G401 (cell line): ENCODE measurements around the gene NR3C2. TPM values are rescaled to one million over a fixed set of nuclear protein-coding genes. Genes with fewer than 3 reads are reported as not detected.
A peak's percentile ranks its signal among the peaks of the same experiment; 100 is the strongest.
"Not testable (repeated sequence)": the region's sequence is repeated elsewhere in the genome, so short reads cannot be mapped to it uniquely, and the experiment has no call there.

ENCODE experiments used
- DNase-seq: peaks from one replicate; pipeline ENCODE4 v3.0.0-alpha.2; 2015; ENCODE audit warnings: low spot score
- in situ Hi-C: cut with HindIII; loops from 2 replicates; pipeline ENCODE4 v1.10.0; 2016; ENCODE audit warnings: low sequenced_read_pairs, mixed read lengths
- total RNA-seq: library from RNA; depleted of rRNA; stranded (reverse); fragments of >200 nt; shearing (Covaris generic); gene quantifications from 2 replicates; pipeline ENCODE4 v1.2.3, GENCODE V29; 2014

The NR3C2 gene
- total RNA-seq, 1 experiment from 2014 or later, result not detected

DNA sequence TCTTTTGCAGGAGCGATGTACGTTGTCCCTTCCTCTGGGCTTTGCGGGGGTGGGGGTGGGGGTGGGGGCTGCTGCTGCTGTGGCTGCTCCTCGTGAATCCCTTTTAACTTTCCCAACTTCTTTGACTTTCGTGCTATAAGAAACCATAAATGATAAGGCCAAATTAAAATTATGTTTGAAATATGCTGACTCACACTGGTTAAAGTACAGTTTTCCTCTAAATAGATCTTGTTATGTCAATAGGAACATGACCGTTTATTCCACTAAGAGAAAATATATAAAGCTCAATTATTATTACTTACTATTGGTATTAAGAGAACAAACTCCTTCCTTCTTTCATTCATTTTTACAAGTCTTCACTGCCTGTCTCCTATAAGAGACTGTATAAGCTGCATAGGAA, 287.4 kb downstream of the NR3C2 start:
- no peak for DNase-seq
- in situ Hi-C loops, result no loop called here

DNA sequence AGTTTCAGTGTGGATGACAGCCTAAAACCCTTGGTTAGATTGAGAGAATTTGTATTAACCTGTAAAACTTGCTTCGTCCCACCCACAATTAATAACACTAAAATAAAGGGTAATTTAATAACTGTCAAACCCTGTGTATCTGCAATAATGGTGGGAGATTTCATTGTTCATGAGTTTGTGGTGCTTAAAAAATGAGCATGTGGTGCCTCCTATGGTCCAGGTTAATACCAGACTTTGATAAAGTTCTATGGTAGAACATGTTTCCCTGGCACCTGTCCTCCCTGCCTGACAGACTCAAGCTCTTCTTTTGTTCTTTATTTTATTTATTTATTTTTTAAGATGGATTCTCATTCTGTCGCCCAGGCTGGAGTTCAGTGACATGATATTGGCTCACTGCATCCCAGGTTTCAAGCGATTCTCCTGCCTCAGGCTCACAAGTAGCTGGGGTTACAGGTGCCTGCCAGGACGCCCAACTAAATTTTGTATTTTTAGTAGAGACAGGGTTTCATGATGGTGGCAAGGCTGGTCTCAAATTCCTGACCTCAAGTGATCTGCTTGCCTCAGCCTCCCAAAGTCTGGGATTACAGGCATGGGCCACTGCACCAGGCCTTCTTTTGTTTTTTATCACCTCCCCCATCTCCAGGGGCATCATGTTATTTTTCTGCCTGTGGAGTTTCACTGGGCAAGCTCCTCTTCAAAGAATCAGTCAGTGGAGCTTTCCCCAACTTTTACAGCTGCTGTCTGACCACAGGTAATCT, 289.2 kb downstream of the NR3C2 start:
- no peak for DNase-seq
- in situ Hi-C loops, result no loop called here

DNA sequence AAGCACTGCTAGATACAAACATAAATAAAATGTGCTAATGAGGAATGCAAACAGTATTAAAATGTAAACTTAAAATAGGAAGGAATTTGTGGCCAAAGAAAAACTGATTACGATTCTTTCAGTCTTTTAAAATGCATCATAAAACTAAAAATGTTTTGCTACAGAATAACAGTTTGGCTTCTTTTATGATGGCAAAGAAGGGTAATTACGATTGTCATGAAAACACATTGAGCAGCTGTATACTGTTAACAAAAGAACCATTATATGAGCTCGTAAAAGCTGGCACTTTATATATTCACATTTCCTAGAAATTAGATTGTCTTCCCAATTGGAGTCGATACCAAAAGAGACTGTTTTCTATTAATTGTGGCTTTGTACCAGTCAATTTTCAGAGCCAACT, 290.4 kb downstream of the NR3C2 start:
- DNase-seq, result no peak
- in situ Hi-C loops, result no loop called here

DNA sequence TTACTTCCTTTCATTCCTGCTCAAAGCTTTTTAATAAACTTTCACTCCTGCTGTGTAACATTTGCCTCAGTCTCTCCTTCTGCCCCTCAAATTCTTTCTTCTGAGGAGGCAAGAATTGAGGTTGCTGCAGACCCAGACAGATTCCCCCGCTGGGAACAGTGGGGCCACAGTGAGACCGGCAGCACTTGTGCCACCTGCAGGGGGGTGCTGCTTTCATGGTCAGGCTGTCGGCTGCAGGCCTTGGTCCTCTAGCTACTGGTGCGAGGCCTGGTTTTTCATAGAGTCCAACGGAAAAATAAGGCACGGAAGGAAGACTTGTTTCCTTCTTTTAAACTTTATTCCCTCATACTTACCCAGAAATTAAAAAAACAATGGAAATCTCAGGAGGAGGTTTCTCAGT, 296.7 kb downstream of the NR3C2 start:
- in situ Hi-C loops, result no loop called here

DNA sequence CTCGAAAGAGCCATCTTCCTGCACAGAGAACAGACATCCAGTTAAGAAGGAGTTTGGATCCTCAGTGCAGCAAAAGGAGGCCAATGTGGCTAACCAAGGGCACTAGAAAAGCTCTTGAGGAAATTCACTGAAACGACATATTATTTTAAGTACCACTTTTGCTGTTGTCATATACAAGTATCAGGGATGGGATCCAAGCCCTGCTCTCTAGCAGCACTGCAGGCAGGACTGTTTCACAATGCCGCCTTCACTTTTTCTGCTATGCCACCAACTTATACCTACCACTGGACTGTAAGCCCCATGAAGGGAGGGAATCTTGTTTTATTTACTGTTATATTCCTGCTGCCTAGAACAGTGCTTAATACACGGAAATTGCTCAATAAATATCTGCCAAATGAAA, 299.0 kb downstream of the NR3C2 start:
- DNase-seq, result no peak
- in situ Hi-C loops, result no loop called here

More for the DNA sequence above, 296.7 kb downstream of the NR3C2 start:
- no peak for DNase-seq

DNA sequence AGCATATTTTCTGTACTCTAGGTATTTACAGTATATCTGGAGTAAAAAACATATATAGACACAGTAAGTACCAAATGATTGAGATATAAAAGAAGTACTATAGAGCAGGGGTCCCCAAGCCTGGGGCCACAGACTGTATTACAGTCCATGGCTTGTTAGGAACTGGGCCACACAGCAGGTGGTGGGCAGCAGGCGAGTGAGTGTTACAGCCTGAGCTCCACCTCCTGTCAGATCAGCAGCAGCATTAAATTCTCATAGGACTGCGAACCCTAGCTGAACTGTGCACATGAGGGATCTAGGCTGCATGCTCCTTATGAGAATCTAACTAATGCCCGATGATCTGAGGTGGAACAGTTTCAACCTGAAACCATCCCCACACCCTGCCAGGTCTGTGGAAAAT, 300.7 kb downstream of the NR3C2 start:
- in situ Hi-C loops, result no loop called here
- no peak for DNase-seq

DNA sequence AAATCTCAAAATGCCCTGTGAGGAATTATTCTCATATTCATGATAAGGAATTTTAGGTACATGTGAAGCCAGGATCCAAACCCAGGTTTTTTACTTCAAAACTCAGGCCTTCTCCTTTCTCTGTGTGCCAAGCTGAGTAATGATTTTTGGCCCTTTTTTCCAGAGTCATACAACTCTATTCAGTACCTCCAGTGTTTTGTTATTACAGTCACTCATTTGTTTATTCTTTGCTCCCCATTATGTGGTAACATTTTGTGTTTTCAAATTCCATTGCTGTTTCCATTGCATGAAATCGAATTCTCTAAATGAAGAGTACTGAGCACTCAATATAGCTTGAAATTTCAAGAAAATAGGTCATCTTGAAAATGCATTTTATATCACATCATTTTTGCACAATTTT, 315.4 kb downstream of the NR3C2 start:
- in situ Hi-C loops, result no loop called here

DNA sequence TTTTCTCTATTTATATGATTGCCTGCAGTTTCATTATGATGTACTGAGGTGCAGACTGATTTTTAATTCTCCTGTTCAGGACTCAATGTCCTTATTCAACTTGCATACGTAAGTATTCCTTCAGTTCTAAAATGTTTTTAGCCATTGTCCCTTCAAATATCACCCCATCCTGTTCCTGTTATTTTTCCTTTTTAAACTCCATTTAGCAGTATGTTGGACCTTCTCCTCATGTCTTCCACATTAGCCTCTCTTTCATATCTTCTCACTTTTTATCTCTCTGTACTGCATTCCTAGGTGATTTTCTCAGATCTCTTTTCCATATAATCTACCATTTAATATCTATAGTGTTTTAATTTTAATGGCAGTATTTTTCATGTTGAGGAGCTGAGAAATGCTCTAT, 317.7 kb downstream of the NR3C2 start:
- in situ Hi-C loops, result no loop called here
- no peak for DNase-seq

More for the DNA sequence above, 315.4 kb downstream of the NR3C2 start:
- no peak for DNase-seq

DNA sequence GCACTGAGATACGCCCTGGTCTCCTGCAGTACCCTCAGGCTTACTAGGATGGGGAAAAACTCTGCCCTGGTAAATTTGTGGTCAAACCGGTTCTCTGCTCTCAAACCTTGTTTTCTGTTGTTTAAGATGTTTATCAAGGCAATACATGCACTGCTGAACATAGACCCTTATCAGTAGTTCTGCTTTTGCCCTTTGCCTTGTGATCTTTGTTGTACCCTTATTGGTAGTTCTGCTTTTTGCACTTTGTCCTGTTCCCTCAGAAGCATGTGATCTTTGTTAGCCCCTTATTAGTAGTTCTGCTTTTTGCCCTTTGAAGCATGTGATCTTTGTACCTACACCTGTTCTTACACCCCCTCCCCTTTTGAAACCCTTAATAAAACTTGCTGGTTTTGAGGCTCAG, 319.1 kb downstream of the NR3C2 start:
- in situ Hi-C loops, DNase-seq: not testable (repeated sequence)

DNA sequence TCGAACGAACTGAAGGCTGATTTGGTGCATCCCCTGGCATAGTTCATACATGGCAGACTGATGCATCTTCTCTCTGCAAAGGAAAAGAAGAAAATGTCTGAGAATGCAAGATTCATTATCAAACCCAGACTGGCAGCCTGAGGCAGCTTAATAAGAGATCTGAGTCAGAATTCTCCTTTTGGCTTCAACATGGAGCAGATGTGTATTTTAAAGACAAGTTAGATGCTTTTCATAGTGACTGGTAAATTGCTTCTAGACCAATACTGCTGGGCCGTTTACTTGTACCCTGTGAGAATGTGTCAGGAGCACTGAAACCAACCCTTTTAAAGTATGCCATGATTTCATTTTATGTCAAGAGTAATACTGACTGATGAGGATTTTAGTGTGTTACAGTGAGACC, 322.0 kb downstream of the NR3C2 start:
- in situ Hi-C loops, result no loop called here
- DNase-seq, result no peak

DNA sequence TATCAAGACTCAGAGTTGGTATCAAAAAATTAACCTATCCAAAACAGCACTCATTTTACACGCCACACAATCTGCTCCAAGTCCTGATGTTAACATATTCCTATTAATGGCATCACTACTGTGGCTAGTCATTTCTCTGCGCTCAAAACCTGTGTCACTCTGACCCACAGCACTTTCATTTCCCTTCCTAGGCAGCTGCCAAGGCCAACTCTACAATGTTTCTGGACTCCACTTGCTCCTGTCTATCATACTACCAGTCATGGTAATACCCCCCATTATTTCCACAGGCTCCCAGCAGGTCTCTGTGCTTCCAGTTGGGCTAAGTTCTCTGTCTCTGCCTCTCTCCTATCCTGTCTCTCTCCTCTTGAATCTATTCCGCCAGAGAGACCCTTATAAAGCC, 323.6 kb downstream of the NR3C2 start:
- in situ Hi-C loops, result no loop called here
- DNase-seq, result no peak

DNA sequence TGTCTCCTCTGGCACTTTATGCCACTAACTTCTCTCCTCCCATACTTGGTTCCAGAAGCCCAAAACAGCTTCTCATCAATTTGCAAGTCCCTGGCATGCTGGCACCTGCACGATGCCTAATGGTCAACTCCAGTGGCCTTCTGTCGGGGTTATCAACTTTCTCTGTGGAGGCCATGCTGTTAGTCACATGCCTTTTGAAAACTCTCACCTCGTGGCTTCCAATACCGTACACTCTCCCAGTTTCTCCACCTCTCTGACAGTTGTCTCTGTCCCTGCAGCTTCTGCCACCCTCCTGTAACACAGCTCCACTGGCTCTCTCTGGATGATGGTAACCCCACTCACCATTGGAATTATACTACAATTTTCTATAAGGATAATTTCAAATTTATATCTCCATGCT, 324.0 kb downstream of the NR3C2 start:
- DNase-seq, result no peak
- in situ Hi-C loops, result no loop called here

DNA sequence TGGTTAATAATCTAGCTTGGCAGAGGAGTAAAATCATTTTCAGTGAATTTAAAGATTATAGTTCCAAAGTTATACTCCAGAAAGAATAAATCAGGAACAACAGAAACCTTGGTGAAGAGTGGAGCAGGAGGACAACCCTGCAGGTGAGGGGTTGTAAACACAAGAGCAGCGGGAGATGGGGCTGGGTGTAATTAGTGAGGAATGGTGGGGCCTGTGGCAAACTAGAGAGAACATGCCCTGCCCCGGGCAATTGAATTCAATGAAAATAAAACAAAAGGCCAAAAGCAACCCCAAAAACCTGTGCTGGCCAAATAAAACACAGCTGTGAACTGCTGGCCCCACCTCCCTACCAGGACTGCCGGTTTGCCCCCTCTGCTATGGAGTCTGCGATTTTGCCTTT, 325.2 kb downstream of the NR3C2 start:
- no peak for DNase-seq
- in situ Hi-C loops, result no loop called here

DNA sequence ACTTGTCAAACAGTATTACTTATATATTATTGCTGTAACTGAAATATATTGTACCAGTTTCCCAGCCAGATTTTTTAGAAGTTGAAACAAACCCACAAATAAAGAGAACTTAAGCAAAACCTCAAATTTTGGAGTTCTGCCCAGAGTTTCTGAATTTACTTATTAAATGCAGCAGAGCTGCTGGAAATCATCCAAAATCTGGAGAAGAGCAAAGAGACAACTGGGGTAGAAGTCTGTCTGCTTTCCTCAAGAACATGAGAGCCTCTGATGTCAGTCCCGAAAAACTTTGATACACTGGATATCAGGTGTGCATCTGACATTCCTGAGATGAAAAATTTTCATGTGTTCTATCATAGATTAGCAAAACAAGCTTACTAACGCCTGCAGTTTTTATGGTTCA, 325.9 kb downstream of the NR3C2 start:
- peak; percentile 59 for DNase-seq
- in situ Hi-C loops, result no loop called here

DNA sequence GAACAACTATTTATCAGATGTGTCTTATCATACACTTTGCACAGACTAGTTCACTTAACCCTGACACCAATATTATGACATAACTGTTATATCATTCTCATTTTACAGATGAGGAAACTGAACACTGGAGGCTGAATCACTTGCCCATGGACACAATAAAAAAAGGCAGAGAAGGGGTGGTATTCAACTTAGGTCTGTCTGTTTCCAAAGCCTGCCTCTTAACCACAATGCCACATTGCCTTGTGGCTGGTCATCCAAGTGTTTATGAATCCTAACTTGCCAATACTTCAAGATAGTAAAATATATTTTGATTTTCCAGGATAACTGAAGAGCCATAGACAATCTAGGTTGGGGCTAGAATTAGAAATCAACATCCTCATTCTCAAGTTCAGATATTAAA, 327.8 kb downstream of the NR3C2 start:
- DNase-seq, result no peak
- in situ Hi-C loops, result no loop called here

DNA sequence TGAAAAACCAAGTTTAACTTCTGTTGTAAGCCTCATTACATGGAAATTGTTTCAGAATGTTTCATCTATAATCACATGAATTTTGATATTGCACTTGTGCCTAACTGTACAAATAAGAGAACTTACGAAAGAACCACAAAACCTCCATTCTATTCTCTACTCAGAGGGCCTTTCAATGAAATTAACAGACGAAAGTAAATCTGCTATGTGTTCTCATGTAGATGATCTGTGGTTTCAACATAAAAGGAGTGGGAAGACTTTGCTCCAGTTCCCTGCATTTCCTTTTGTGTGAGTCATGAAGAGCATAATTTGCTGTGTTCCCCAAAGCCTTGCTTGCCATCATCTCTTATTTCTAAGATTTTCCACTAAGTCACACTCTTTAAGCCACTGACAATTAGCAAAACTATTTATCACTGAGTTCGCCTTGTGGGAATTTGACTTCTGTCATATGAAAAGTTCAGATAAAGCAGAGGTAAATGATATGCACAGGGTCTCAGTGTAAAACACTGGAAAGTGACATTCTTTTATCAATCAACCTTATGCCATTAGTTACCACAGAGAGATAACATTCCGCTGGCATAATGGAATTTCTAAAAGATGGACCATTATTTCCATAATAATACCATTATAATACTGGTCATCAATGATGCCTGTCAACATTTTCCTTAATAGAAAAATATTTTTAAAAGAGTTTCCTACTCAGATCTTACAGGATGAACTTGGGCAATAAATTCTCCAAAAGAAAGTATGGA, 329.8 kb downstream of the NR3C2 start:
- DNase-seq, result no peak
- in situ Hi-C loops, result no loop called here

DNA sequence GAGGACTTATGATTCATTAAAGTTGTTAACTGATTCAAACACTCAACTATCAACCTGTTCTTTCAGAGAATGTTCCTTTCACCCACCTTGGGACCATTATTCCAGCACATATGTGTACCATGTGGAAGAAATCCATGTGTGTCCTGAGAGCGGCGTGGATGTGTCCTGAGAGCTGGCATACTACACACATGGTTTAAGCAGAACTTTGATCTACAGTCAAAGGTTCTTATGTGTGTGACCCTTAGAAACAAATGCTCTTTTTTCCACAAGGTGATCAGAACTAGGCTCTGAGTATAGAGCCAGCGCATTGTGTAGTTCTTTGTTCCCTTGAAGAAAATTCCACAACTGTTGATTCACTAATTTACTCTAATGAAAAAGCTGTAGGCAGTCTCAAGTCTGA, 332.0 kb downstream of the NR3C2 start:
- in situ Hi-C loops, result no loop called here
- no peak for DNase-seq

DNA sequence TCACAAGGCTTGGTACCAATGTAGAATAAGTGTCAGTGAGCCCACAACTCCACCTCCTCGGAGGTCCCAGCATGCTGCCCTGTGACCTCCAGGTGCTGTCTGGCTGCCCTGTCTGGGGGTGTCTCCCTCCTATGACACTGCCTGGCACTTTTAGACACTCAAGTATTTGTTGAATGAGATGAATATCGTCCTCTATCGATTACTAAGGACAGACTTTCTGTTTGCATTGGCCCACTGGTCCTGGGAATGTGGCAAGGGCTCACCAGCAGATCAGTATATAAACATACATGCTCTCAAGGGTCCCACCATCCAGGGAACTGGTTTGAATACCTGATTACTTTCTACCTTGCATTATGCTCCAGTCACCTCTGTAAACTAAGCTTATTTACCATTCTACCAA, 333.0 kb downstream of the NR3C2 start:
- no peak for DNase-seq
- in situ Hi-C loops, result no loop called here

DNA sequence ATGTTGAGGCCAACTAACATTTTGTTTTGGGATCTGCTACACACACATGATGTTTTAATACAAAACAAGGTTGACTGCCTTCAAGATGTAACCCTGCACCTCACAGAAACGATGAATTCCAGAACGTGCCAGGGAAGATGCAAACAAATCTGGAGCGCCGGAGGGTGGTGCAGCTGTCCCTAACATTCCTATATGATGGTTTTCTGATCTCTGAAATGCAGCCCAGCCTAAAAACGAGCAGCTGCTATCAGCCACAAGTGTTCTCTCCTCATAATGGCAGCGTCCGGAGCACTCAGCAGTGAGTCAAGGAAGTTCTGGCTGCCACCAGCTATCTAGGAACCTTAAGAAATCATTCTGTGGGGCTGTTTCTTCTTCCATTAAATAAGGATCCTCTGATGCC, 333.4 kb downstream of the NR3C2 start:
- in situ Hi-C loops, result no loop called here
- DNase-seq, result no peak

DNA sequence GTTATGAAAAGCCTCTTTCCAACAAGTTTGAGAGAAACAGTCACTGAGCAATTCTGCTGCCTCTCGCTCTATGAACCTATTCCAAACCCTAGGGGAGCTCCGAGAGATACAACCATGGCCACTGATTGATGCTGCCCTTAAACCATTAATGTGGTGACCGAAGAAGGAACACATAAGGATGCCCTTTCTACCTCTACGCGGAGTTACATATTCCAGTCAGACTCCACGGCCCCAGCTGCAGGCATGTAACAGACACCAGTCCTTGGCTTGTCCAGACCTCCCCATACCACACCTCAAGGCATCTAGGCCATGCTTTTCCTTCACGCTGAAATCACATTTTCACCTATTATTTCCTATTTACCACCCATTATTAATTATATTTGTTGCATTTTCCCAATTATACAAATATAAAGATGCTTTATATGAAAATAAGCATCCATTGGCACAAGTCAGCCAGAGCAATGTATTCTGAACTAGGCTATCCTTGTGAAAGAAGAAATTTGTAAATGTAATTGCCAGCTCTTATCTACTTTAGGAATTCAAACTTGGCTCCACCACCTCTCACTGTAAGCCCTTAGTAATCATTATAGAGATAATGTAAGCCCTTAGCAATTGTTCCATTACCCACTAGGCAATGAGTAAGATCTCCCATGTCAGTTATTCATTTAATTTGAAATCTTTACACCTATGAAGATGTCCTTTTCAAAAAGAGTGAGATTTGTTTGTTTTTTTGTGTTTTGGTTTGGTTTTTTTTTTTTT, 338.4 kb downstream of the NR3C2 start:
- in situ Hi-C loops, result no loop called here
- DNase-seq, result no peak
